UCSD-AML1 (cell line): ENCODE results near the gene KLHL9.
"Not testable (repeated sequence)": the region's sequence is repeated elsewhere in the genome, so short reads cannot be mapped to it uniquely, and the experiment has no call there.

ENCODE experiments used
- DNase-seq: peaks from one replicate; lab custom pipeline; 2025; ENCODE audit not compliant: unreplicated experiment; lab: John Stamatoyannopoulos, UW

KLHL9 gene

DNA sequence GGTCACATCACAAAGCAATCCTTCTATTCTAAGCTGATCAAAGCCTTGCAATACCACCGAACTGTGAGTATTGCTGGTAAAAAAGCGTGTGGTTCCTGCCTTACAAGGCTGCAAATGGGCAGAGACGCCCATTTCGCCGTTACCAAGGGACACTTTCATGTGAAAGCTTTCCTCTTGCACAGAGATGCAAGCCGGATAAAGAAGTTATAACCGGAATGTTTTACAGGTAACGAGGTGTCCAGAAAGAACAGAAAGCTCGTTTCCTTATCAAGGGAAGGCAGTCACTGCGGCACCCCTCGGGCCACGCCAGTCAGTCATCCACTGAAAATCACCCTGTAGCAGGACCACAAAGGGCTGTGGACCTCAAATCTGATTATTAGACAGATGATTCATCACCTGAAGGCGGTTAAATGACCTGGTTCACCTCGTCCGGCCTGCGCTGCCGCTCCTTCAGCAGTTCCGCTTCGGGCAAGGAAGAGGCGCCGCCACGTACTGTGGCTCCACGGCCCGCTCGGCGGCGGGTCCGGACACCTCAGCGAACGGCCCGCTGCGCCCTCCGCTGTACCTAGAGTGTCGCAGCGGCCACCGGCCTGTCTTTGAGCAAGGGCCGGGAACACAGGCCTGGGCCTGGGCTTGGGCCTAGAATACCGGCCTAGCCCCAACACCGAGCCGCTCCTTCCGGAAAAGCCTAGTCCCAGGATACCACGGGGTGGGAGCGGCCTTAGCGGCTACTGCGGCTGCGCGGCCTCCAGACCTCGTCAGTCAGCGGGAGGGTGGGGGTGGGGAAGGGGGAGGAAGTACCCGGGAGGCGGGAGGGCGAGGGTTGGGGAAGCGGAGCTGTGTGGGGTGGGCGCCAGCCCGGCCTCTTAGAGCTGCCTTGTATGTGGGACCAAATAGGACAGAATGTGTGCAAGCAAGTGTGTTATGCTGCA lies at the start of gene KLHL9:
KLHL9 (minus strand) TSS at position 704 of the 932 bp plus-strand sequence; CDS start at position 159, 545 bp downstream.
- DNase-seq, result peak; percentile 92

- no peak for DNase-seq
These were observed 48.4 kb upstream of the KLHL9 start for GRCh38 chr9:21383627-21384026.

GRCh38 chr9:21381448-21382339 lies 46.5 kb upstream of the KLHL9 start:
- no peak for DNase-seq

- DNase-seq, result not testable (repeated sequence)
These were observed 36.3 kb upstream of the KLHL9 start for GRCh38 chr9:21371467-21371866.

DNA sequence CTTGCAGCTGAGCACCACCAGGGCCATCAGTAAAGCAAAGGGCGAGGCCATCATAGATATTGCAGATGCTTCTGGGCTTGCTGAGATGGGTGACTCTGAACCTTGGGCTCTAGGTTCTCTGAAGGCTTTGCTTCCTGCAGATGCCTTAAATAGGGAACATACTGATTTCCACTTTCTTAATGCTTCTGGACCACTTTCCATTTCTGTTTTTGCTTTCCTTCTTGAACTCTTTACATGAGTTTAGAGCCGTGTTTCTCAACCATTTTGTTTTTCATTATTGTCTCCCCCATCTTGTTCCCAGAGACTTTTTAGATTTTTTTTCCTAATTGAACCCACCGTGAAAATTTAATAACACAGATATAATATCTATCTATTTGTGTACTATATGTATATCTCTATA lies 32.8 kb upstream of the KLHL9 start, which contains the start of gene IFNA13:
IFNA13 (minus strand) TSS at position 101 of the 400 bp plus-strand sequence; CDS start at position 54, 47 bp downstream.
- no peak for DNase-seq

DNA sequence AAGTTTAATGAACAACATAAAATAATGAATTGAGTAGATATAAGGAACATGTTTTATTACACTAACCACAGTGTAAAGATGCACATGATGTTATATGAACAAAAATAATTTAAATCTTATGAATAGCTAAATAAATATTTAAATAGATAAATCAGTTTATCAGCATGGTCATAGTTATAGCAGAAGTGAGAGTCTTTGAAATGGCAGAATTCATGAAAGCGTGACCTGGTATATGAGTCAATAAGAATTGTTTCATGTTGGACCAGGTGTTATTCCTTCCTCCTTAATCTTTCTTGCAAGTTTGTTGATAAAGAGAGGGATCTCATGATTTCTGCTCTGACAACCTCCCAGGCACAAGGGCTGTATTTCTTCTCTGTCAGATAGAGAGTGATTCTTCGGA lies 32.0 kb upstream of the KLHL9 start:
- DNase-seq, result not testable (repeated sequence)

GRCh38 chr9:21362287-21362686 lies 27.1 kb upstream of the KLHL9 start:
- DNase-seq, result no peak

- DNase-seq, result no peak
These were observed 22.6 kb upstream of the KLHL9 start for GRCh38 chr9:21357479-21358460.

GRCh38 chr9:21350787-21351186 lies 15.6 kb upstream of the KLHL9 start, which contains the start of gene IFNA6:
IFNA6 (minus strand) TSS chr9:21350887; CDS start chr9:21350887, 0 bp downstream.
- DNase-seq, result no peak

- DNase-seq, result no peak
These were observed 13.3 kb upstream of the KLHL9 start for GRCh38 chr9:21348430-21348970.

DNA sequence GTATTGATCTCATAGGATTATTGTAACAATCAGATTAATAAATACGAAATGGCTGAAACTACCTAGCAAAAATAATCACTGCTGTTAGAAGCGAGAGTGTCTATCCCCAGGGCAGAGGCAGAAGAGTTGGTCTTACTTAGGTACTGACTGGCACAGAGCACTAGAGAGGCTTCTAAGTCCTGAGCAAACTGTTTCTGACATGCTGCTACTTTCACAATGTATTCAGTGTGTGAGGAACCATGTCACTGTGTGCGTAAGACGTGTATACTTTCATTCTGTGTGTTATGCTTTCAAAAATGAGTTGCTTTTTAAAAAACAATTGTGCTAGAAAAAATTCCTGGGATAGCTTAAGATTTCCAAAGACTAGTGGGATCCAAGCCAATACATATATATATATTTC lies 5.5 kb upstream of the KLHL9 start:
- DNase-seq, result no peak

DNA sequence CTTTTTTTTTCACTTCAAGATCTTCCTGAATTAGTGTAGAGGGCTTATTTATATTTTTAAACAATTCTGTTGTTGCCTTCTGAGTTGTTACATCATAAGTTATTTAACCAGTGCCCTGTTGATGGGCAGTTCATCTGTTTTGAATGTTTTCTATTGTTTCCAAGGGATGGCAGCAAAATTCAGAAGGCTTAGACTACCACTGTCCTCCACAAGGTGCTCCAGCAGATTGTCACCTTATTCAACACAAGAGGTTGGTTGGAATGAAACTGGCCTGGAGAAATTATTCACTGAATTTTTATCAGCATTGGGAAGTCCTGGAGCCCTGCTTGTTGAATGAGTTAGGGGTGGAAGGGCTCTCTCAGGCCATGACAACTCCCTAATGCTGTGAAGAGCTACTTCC lies 1.3 kb upstream of the KLHL9 start:
- no peak for DNase-seq

- no peak for DNase-seq
These were observed 2.0 kb downstream of the KLHL9 start for GRCh38 chr9:21333226-21333625.

GRCh38 chr9:21331676-21332402 lies 3.4 kb downstream of the KLHL9 start:
- no peak for DNase-seq

DNA sequence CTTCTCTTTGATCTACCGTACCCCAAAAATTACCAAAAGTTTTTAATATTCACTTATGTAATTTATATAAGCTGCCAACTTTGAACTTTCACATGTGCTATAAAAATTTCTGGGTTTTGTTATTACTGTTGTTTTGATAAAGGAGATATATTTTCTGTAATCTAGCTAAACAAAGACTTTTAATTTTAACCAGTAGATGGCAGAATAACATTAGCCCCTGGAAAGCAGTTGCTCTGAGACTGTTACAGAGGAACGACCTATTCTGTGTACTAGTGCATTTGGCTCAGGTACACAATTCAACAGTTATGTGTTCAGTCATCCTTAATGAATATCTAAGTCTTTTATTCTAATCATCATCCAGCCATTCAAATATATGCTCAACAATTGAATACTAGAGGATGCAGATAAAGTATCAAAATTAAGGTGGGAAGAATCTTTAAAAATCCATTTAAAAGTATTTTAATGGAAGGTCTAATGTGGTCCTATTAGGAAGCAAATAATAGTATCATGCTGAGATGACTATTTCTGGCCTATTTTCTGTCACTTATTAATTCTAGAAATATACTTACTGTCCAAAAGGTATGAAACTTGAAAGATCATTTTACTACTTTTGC lies 8.6 kb downstream of the KLHL9 start:
- DNase-seq, result no peak

DNA sequence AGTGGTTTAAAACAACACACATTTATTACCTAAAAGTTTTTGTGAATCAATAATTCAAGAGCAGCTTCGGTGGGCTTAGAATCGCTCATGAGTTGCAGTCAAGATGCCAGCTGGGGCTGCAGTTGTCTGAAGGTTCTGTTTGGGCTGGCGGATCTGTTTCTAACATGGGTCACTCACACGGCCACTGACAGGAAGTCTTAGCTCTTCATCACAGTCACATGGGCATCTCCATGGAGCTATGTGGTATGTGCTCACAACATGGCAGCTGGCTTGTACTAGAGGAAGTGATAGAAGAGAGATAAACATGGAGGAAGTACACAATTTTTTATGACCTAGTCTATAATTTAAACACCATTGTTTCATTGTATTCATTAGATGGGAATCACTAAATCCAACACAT lies 11.2 kb downstream of the KLHL9 start:
- DNase-seq, result no peak

DNA sequence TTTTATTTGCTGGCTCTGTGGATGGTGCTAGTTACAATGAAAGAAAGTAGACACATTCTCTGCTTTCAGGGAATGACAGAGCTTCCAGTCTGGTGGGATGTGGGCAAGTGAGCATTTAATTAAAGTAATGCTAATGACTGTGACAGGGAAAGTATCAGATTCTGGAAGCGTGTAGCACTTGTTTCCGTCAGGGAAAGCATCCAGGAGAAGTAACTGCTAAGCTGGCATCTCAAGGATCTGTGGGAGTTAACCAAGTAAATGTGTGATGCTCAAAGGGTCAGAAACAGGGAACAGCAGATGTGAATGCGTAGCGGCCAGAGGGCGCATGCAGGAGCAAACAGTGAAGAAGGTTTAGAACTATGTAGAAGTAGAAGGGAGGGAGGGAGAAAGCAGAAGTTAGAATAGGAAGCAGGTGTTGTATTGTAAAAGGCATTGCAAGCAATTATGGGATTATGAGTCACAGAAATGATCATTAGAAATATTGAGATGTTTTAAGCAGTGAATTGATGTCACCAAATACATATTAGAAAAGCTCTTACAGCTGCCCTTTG lies 12.2 kb downstream of the KLHL9 start:
- DNase-seq, result no peak

GRCh38 chr9:21320465-21320864 lies 14.7 kb downstream of the KLHL9 start:
- no peak for DNase-seq
